Liver (tissue), 5 donors: ENCODE data around the gene MSMO1. TPM values are rescaled to one million over a fixed set of nuclear protein-coding genes. Genes with fewer than 3 reads are reported as not detected.

Experiments
- polyA plus RNA-seq, 2 donors: library from polyadenylated mRNA; stranded (reverse) in 1 of 2; unstranded in 1 of 2; fragments of 200-250 nt in 1 of 2; fragments of >200 nt in 1 of 2; fragmentation: Nextera tagmentation in 1 of 2; extraction: Ambion mirVana in 1 of 2; gene quantifications; one replicate each; pipeline versions ENCODE4 v1.2.1 to v1.2.3, GENCODE V29; 2013 to 2015
- small RNA-seq: library from RNA; depleted of rRNA; stranded (forward); fragments of <200 nt; gene quantifications from one replicate; pipeline ENCODE3, GENCODE V24; 2014
- total RNA-seq, 2 donors: library from RNA; depleted of rRNA; stranded (reverse); fragments of >200 nt; gene quantifications; one replicate each; pipeline ENCODE4 v1.2.3, GENCODE V29; 2014
- donor health status: healthy.
- donor health status: healthy.
- donor health status: healthy.

The MSMO1 gene
- total and polyA plus RNA-seq, 4 donors, result 153 to 721 (median 326) TPM

Small RNA genes within 50 kb of the gene (small RNA-seq; reads per million reads assigned to genes)
- gene MIR578, result not detected

Other genes with a start within 250 kb of the MSMO1 start
- gene TMEM192, start 214.8 kb upstream of the MSMO1 start, total RNA-seq, result 10 to 100 TPM; 10.6 to 19.6 TPM
- 10 to 100 TPM; 18.3 to 20.3 TPM for gene TMEM192, start 214.8 kb upstream of the MSMO1 start, polyA plus RNA-seq
- gene KLHL2, start 120.1 kb upstream of the MSMO1 start, total RNA-seq, result 10 to 100 TPM in 1 of 2 donors, 1 to 10 TPM in 1; 10.0 to 37.9 TPM
- 10 to 100 TPM; 11.4 to 15.8 TPM for gene KLHL2, start 120.1 kb upstream of the MSMO1 start, polyA plus RNA-seq
- 1 to 10 TPM; 3.6 to 5.6 TPM for gene CPE, start 51.3 kb downstream of the MSMO1 start, total RNA-seq
- gene CPE, start 51.3 kb downstream of the MSMO1 start, polyA plus RNA-seq, result 1 to 10 TPM; 3.0 to 5.4 TPM